ENCODE measurements around the gene NOXRED1. TPM values are rescaled to one million over a fixed set of nuclear protein-coding genes. Genes with fewer than 3 reads are reported as not detected.

Gene NOXRED1
- total and polyA plus RNA-seq, 2 donors from 2014 or later, result 0.28 to 0.57 TPM

DNA sequence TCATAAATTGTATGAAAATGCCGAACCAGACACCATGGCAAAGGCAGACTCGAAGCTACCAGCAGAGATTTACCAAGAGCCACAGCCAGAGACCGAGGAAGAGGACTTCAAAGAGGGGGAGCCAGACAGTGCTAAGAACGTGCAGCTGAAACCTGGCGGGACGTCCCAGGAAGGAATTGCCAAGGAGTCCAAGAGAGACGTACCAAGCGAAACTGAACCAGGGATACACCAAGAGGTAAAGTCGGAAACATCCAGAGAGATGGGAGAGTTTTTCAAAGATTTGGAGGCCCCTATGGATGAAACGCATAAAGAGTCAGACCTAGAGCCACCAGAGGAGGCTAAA lies 45.9 kb downstream of the NOXRED1 start:
- Histone ChIP-seq H3K36me3 (ENCODE audit: control insufficient read depth in 2 of 3, insufficient read depth in 3 of 3, low read length in 3 of 3) (no peaks in the 10 kb centered on the region), H3K9me3 (ENCODE audit: control insufficient read depth in 2 of 3, insufficient read depth in 1 of 3, low read length in 3 of 3) (no peaks in the 10 kb centered on the region), H3K27ac (ENCODE audit: low read depth in 2 of 2, low read length in 2 of 2) (peak overlapping the region in 1 of 2 donors; percentile 79), H3K4me3 (ENCODE audit: low read length in 3 of 3) (peak overlapping the region; percentile 85 to 96 (median 87)), H3K9ac (ENCODE audit: low read length in 3 of 3) (peak overlapping the region in 2 of 3 donors; percentile 59 to 93), H3K4me1 (ENCODE audit: control insufficient read depth in 2 of 3, insufficient read depth in 2 of 3, low read depth in 1 of 3, low read length in 3 of 3) (peaks cover 0 to 9% (median under 1%) of the 10 kb centered on the region in 3 donors), H3K27me3 (ENCODE audit: control insufficient read depth, insufficient read depth, low read length) (no peaks in the 10 kb centered on the region)
- intact Hi-C loops (cut with DNase I), result no loop called here
- no peak for DNase-seq
- TF ChIP-seq, protein P1, sequence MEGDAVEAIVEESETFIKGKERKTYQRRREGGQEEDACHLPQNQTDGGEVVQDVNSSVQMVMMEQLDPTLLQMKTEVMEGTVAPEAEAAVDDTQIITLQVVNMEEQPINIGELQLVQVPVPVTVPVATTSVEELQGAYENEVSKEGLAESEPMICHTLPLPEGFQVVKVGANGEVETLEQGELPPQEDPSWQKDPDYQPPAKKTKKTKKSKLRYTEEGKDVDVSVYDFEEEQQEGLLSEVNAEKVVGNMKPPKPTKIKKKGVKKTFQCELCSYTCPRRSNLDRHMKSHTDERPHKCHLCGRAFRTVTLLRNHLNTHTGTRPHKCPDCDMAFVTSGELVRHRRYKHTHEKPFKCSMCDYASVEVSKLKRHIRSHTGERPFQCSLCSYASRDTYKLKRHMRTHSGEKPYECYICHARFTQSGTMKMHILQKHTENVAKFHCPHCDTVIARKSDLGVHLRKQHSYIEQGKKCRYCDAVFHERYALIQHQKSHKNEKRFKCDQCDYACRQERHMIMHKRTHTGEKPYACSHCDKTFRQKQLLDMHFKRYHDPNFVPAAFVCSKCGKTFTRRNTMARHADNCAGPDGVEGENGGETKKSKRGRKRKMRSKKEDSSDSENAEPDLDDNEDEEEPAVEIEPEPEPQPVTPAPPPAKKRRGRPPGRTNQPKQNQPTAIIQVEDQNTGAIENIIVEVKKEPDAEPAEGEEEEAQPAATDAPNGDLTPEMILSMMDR (IDR thresholded peaks at IDR 0.05; ENCODE audit: borderline replicate concordance, extremely low read depth, insufficient read depth), result no peak
- FAIRE-seq, result no peak

DNA sequence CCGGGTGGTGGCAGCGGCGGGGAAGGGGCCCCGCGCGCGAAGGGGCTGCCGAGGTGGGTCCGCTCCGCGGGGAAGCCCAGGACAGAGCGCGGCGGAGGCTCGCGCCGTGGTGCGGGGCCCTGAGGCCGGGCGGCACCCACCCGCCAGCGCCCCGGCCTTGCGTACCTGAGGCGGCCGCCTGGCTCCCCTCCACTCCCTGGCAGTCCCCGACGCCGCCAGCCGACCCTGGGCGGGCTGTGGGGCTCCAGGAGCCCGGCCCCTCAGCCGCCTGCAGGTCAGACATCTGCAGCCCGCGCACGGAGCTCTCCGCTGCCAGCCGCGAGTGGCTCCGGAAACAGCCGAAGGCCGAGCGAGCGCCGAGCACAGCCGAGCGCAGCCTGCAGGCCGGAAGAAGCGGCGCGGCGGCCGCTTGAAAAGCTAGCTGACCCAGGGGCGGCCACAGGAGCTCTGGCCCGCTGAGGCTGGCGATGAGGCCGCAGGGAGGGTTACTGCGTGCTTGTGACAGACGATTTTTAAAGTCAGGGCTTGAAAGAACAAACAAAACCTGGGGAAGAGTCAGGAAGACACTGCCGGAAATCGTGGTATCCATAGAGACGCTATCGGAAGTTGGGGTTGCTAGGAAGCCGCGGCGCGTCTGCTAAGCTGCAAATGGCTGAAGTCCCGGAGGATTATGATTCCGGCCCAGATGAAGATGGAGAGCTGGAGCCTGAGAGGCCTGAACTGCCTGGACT lies 46.4 kb downstream of the NOXRED1 start, which contains the start of the genes SAMD15 and TMED8:
Gene SAMD15 (plus strand): TSS at position 609 of the 731 bp plus-strand sequence. CDS start 40 bp downstream, at position 649.
Gene TMED8 (minus strand): TSS at position 324 of the 731 bp plus-strand sequence. CDS start 41 bp downstream, at position 283.
- Histone ChIP-seq H3K27me3 (ENCODE audit: control insufficient read depth, insufficient read depth, low read length) (no peaks in the 10 kb centered on the region), H3K36me3 (ENCODE audit: control insufficient read depth in 2 of 3, insufficient read depth in 3 of 3, low read length in 3 of 3) (no peaks in the 10 kb centered on the region), H3K9me3 (ENCODE audit: control insufficient read depth in 2 of 3, insufficient read depth in 1 of 3, low read length in 3 of 3) (no peaks in the 10 kb centered on the region), H3K27ac (ENCODE audit: low read depth in 2 of 2, low read length in 2 of 2) (peak within 1 kb of the TSS; percentile 76 to 79), H3K4me3 (ENCODE audit: low read length in 3 of 3) (peak within 1 kb of the TSS; percentile 85 to 96 (median 87)), H3K4me1 (ENCODE audit: control insufficient read depth in 2 of 3, insufficient read depth in 2 of 3, low read depth in 1 of 3, low read length in 3 of 3) (peaks cover 0 to 9% (median 3%) of the 10 kb centered on the region in 3 donors), H3K9ac (ENCODE audit: low read length in 3 of 3) (peak within 1 kb of the TSS; percentile 52 to 93 (median 66))
- DNase-seq, result peak; percentile 90 to 95 (median 94)
- intact Hi-C loops (cut with DNase I), result no loop called here
- FAIRE-seq, result no peak
- TF ChIP-seq, protein P1 (IDR thresholded peaks at IDR 0.05; ENCODE audit: borderline replicate concordance, extremely low read depth, insufficient read depth), result no peak

DNA sequence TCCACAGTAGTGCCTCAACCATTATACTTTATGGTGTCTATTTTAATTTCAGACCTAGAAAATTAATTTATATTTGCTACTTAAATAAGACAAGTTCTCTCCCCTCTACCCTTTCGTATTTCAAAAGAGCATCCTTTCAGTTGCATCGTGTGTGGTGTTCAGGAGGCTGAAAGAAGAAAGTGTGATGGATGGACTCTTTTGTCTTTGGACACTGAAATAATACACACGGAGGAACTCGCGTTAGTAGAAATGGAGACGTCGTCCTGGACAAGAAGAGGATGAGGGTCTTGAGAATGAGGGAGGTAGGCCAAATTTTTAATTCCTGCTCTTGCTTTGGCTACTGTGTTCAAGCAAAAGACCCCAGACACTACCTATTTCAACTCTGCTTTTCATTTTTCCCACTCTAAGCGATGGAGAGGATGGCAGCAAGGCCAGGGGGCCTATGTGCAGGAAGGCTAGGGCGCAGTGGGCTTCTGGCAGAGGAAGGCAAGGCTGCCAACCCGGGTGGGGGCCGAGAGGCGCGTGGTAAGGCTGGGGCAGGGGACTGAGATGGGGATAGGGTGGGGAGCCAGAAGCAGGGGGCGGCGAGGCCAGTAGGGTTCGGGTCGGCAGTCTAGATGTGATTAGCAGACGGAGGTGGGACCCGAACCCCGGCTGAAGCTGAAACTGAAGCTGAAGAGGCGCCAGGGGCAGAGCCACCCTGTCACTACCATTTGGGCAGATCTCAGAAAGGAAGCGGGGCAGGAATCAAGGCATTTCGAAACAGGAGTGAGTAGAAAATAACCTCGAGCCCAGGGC lies 47.2 kb downstream of the NOXRED1 start:
- intact Hi-C loops (cut with DNase I), result no loop called here
- FAIRE-seq (no peak), DNase-seq (peak; percentile 45 to 77 (median 54))
- no peaks in the 10 kb centered on the region for H3K36me3 ChIP-seq (ENCODE audit: control insufficient read depth in 2 of 3, insufficient read depth in 3 of 3, low read length in 3 of 3)
- peak overlapping the region; percentile 15 to 79 for H3K27ac ChIP-seq (ENCODE audit: low read depth in 2 of 2, low read length in 2 of 2)
- no peaks in the 10 kb centered on the region for H3K9me3 ChIP-seq (ENCODE audit: control insufficient read depth in 2 of 3, insufficient read depth in 1 of 3, low read length in 3 of 3)
- H3K27me3 ChIP-seq (ENCODE audit: control insufficient read depth, insufficient read depth, low read length), result no peaks in the 10 kb centered on the region
- peak overlapping the region; percentile 43 to 66 (median 52) for H3K9ac ChIP-seq (ENCODE audit: low read length in 3 of 3)
- TF ChIP-seq, protein P1 (IDR thresholded peaks at IDR 0.05; ENCODE audit: borderline replicate concordance, extremely low read depth, insufficient read depth), result no peak
- peaks cover 0 to 9% (median 3%) of the 10 kb centered on the region in 3 donors for H3K4me1 ChIP-seq (ENCODE audit: control insufficient read depth in 2 of 3, insufficient read depth in 2 of 3, low read depth in 1 of 3, low read length in 3 of 3)
- peak overlapping the region; percentile 72 to 87 (median 85) for H3K4me3 ChIP-seq (ENCODE audit: low read length in 3 of 3)

All from kidney (tissue), 14 donors.